ENCODE measurements around the gene CTXN2. TPM values are rescaled to one million over a fixed set of nuclear protein-coding genes. Genes with fewer than 3 reads are reported as not detected.

The CTXN2 gene
- total RNA-seq, 1 donor from 2014 or later = 0.18 TPM

DNA sequence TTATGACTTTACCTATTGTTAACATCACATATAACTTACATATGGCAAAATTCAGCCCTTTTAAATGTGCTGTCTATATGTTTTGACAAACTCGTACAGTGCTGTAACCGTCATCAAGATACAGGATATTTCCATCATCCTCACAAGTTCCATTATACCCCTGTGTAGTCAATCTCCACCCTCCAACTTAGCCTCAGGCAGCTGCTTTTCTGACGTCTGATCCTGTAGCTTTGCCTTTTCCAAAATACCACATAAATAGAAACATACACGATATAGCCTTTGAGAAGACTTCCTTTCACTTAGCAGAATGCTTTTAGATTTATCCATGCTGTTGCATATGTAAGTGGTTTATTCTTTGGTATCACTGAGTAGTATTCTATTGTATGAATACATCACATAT, 61.7 kb downstream of the CTXN2 start:
- Mint-ChIP-seq H3K36me3 (no peaks in the 10 kb centered on the region), H3K4me3 (no peak overlapping the region), H3K4me1 (peaks cover 4% of the 10 kb centered on the region), H3K27ac (no peak overlapping the region), H3K9me3 (peaks cover 13% of the 10 kb centered on the region), H3K27me3 (ENCODE audit: low read depth) (peaks cover 1% of the 10 kb centered on the region)
- TF ChIP-seq, protein P1, sequence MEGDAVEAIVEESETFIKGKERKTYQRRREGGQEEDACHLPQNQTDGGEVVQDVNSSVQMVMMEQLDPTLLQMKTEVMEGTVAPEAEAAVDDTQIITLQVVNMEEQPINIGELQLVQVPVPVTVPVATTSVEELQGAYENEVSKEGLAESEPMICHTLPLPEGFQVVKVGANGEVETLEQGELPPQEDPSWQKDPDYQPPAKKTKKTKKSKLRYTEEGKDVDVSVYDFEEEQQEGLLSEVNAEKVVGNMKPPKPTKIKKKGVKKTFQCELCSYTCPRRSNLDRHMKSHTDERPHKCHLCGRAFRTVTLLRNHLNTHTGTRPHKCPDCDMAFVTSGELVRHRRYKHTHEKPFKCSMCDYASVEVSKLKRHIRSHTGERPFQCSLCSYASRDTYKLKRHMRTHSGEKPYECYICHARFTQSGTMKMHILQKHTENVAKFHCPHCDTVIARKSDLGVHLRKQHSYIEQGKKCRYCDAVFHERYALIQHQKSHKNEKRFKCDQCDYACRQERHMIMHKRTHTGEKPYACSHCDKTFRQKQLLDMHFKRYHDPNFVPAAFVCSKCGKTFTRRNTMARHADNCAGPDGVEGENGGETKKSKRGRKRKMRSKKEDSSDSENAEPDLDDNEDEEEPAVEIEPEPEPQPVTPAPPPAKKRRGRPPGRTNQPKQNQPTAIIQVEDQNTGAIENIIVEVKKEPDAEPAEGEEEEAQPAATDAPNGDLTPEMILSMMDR (IDR thresholded peaks at IDR 0.05; ENCODE audit: unreplicated experiment) = no peak
- no peak for DNase-seq (ENCODE audit: low spot score in 2 of 2, unreplicated experiment in 2 of 2)

Other genes starting within 250 kb of the CTXN2 start
- 0.16 TPM in 1 of 3 replicates, not detected in the others for gene SLC24A5, start 70.7 kb upstream of the CTXN2 start, total RNA-seq
- 104 to 111 TPM (median 104 TPM) in 3 replicates for gene MYEF2, start 13.4 kb upstream of the CTXN2 start, total RNA-seq
- 0.13 to 0.31 TPM (median 0.14 TPM) in 3 replicates for gene SLC12A1, start 14.6 kb downstream of the CTXN2 start, total RNA-seq
- gene DUT, start 139.8 kb downstream of the CTXN2 start, total RNA-seq = 78.7 to 81.2 TPM (median 79.7 TPM) in 3 replicates